Sigmoid colon (tissue), 3 donors: ENCODE data around the gene C11orf42.

Source experiments
- POLR2A ChIP-seq, 2 donors: fragments of 450-650 bp; IDR thresholded peaks; one replicate each; pipeline ENCODE4 v1.6.1; 2016; ENCODE audit warnings: antibody characterized with exemption in 2 of 2, mild to moderate bottlenecking in 2 of 2, moderate library complexity in 2 of 2
- TF ChIP-seq, protein P1 (sequence below), 4 experiments: fragments of 450-650 bp in 3 of 4; fragments of 200-600 bp in 1 of 4; IDR thresholded peaks; one replicate each; pipeline ENCODE4 v1.5.1; 2016 to 2019; ENCODE audit warnings: antibody characterized with exemption in 4 of 4, mild to moderate bottlenecking in 3 of 4, moderate library complexity in 2 of 4

GRCh38 chr11:6233984-6234386 is 28.6 kb downstream of the C11orf42 start:
- TF ChIP-seq, protein P1, sequence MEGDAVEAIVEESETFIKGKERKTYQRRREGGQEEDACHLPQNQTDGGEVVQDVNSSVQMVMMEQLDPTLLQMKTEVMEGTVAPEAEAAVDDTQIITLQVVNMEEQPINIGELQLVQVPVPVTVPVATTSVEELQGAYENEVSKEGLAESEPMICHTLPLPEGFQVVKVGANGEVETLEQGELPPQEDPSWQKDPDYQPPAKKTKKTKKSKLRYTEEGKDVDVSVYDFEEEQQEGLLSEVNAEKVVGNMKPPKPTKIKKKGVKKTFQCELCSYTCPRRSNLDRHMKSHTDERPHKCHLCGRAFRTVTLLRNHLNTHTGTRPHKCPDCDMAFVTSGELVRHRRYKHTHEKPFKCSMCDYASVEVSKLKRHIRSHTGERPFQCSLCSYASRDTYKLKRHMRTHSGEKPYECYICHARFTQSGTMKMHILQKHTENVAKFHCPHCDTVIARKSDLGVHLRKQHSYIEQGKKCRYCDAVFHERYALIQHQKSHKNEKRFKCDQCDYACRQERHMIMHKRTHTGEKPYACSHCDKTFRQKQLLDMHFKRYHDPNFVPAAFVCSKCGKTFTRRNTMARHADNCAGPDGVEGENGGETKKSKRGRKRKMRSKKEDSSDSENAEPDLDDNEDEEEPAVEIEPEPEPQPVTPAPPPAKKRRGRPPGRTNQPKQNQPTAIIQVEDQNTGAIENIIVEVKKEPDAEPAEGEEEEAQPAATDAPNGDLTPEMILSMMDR (IDR thresholded peaks at IDR 0.05): no peak
- TF ChIP-seq POLR2A (IDR thresholded peaks at IDR 0.05): no peak
